ENCODE data around the gene OR11H1. TPM values are rescaled to one million over a fixed set of nuclear protein-coding genes. Genes with fewer than 3 reads are reported as not detected.
"Not testable (repeated sequence)": the region's sequence is repeated elsewhere in the genome, so short reads cannot be mapped to it uniquely, and the experiment has no call there.

Gene OR11H1, protein sequence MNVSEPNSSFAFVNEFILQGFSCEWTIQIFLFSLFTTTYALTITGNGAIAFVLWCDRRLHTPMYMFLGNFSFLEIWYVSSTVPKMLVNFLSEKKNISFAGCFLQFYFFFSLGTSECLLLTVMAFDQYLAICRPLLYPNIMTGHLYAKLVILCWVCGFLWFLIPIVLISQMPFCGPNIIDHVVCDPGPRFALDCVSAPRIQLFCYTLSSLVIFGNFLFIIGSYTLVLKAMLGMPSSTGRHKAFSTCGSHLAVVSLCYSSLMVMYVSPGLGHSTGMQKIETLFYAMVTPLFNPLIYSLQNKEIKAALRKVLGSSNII
- total RNA-seq = not detected in 2 replicates
- not detected for total RNA-seq (2013)
- not detected in 2 replicates for polyA plus RNA-seq
- not detected in 2 replicates for polyA minus RNA-seq

DNA sequence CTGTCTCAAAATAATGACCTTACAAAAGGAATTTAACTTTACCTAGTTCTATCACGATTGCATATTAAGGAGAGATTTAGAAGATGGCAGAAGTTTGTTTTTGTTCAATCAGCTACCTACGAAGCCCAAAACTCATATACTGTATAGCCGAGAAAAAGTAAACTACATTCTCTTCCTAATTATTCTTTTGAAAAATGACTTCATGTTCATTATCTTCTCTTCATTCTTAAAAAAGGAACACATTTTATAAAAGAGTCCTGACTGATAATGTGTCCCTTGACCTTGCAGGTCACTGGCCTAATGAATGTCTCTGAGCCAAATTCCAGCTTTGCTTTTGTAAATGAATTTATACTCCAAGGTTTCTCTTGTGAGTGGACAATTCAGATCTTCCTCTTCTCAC is at the start of gene OR11H1:
Gene OR11H1, plus strand, starts transcription at position 301 of the 400 bp plus-strand sequence. Its CDS starts 0 bp downstream, at position 301.
- H3K36me3 ChIP-seq (replicated peaks in 1 of 2; ENCODE audit: control extremely low read depth in 1 of 2, control insufficient read depth in 1 of 2, extremely low read depth in 1 of 2, insufficient read depth in 2 of 2, low read length in 1 of 2); H3K79me2 ChIP-seq (ENCODE audit: control insufficient read depth, insufficient read depth, low read length); H3K4me1 Mint-ChIP-seq; H3K4me3 Mint-ChIP-seq; POLR2A ChIA-PET; H3K9me3 ChIP-seq (ENCODE audit: control extremely low read depth in 1 of 3, control insufficient read depth in 2 of 3, insufficient read depth in 1 of 3, low read length in 2 of 3); H3K9ac ChIP-seq (ENCODE audit: low read length); DNase-seq; H3K9me3 Mint-ChIP-seq (ENCODE audit: insufficient read depth); intact Hi-C loops (cut with micrococcal nuclease); CTCF ChIA-PET; H3K4me3 ChIP-seq (ENCODE audit: control extremely low read depth in 1 of 5, extremely low read depth in 1 of 5, insufficient read depth in 1 of 5, low read depth in 2 of 5, low read length in 4 of 5); ATAC-seq (ENCODE audit: low read depth); H3K27ac Mint-ChIP-seq; H4K20me1 ChIP-seq (ENCODE audit: control insufficient read depth, insufficient read depth, low read length, poor library complexity, severe bottlenecking); H2AFZ ChIP-seq (ENCODE audit: insufficient read depth, low read depth, low read length, poor library complexity, severe bottlenecking); H3K27me3 Mint-ChIP-seq; H3K4me2 ChIP-seq (replicated peaks; ENCODE audit: low read depth, low read length, poor library complexity, severe bottlenecking); H3K27ac ChIP-seq (ENCODE audit: low read length in 2 of 2); H3K27me3 ChIP-seq (replicated peaks in 1 of 4; ENCODE audit: control extremely low read depth in 1 of 4, control insufficient read depth in 3 of 4, insufficient read depth in 4 of 4, low read length in 3 of 4); H3K4me1 ChIP-seq (ENCODE audit: control insufficient read depth in 2 of 2, insufficient read depth in 2 of 2, low read length in 2 of 2): not testable (repeated sequence)
- no CpG with 5 or more reads among the region's 3 CpGs for WGBS (ENCODE audit: insufficient coverage)

DNA sequence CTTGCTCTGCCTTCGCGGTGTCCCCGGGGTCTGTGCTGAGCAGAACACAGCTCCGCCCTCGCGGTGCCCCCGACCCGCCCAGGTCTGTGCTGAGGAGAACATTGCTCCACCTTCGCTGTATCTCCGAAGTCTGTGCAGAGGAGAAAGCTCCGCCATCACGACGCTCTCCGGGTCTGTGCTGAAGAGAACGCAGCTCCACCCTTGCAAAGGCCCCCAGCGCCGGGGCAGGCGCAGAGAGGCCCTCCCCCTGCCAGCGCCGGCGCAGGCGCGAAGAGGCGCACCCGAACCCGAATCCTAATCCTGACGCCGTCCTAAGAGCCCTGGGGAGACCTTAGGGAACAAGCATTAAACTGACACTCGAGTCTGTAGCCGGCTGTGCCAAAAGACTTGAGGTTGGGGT is 18.0 kb upstream of the OR11H1 start:
- H3K27ac ChIP-seq (ENCODE audit: low read length in 2 of 2); H4K20me1 ChIP-seq (ENCODE audit: control insufficient read depth, insufficient read depth, low read length, poor library complexity, severe bottlenecking); H3K4me3 Mint-ChIP-seq; ATAC-seq (ENCODE audit: low read depth); H3K4me3 ChIP-seq (ENCODE audit: control extremely low read depth in 1 of 5, extremely low read depth in 1 of 5, insufficient read depth in 1 of 5, low read depth in 2 of 5, low read length in 4 of 5); H3K79me2 ChIP-seq (ENCODE audit: control insufficient read depth, insufficient read depth, low read length); DNase-seq; H3K27me3 Mint-ChIP-seq; H3K9me3 ChIP-seq (ENCODE audit: control extremely low read depth in 1 of 3, control insufficient read depth in 2 of 3, insufficient read depth in 1 of 3, low read length in 2 of 3); H3K27me3 ChIP-seq (replicated peaks in 1 of 4; ENCODE audit: control extremely low read depth in 1 of 4, control insufficient read depth in 3 of 4, insufficient read depth in 4 of 4, low read length in 3 of 4); intact Hi-C loops (cut with micrococcal nuclease); H3K4me1 Mint-ChIP-seq; H3K4me2 ChIP-seq (replicated peaks; ENCODE audit: low read depth, low read length, poor library complexity, severe bottlenecking); H3K27ac Mint-ChIP-seq; CTCF ChIA-PET; H3K9me3 Mint-ChIP-seq (ENCODE audit: insufficient read depth); POLR2A ChIA-PET; H3K4me1 ChIP-seq (ENCODE audit: control insufficient read depth in 2 of 2, insufficient read depth in 2 of 2, low read length in 2 of 2); H3K36me3 ChIP-seq (replicated peaks in 1 of 2; ENCODE audit: control extremely low read depth in 1 of 2, control insufficient read depth in 1 of 2, extremely low read depth in 1 of 2, insufficient read depth in 2 of 2, low read length in 1 of 2); H2AFZ ChIP-seq (ENCODE audit: insufficient read depth, low read depth, low read length, poor library complexity, severe bottlenecking); H3K9ac ChIP-seq (ENCODE audit: low read length): not testable (repeated sequence)
- 35% methylated on average over 4 of the region's 30 CpGs for WGBS (ENCODE audit: insufficient coverage)

DNA sequence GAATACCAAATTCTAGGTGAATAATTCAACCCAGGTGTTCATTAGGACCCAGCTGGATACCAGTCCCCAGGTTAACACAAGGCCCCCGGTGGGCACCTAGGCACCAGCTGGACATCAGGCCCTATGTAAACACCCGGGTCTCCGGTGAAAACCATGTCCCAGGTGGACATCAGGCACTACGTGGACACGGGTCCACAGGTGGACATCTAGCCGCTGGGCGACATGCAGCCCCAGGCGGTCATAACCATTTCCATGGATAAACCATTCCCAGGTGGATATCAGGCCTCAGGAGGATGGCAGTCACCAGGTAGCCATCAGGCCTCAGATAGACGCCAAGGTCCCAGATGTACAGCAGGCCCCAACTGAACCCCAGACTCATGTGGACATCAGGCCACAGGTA is 12.1 kb upstream of the OR11H1 start:
- H3K36me3 ChIP-seq (replicated peaks in 1 of 2; ENCODE audit: control extremely low read depth in 1 of 2, control insufficient read depth in 1 of 2, extremely low read depth in 1 of 2, insufficient read depth in 2 of 2, low read length in 1 of 2); H3K4me1 ChIP-seq (ENCODE audit: control insufficient read depth in 2 of 2, insufficient read depth in 2 of 2, low read length in 2 of 2); H3K4me3 ChIP-seq (ENCODE audit: control extremely low read depth in 1 of 5, extremely low read depth in 1 of 5, insufficient read depth in 1 of 5, low read depth in 2 of 5, low read length in 4 of 5); CTCF ChIA-PET; H3K27me3 Mint-ChIP-seq; H3K4me3 Mint-ChIP-seq; H3K27ac Mint-ChIP-seq; H4K20me1 ChIP-seq (ENCODE audit: control insufficient read depth, insufficient read depth, low read length, poor library complexity, severe bottlenecking); H3K9ac ChIP-seq (ENCODE audit: low read length); H3K4me2 ChIP-seq (replicated peaks; ENCODE audit: low read depth, low read length, poor library complexity, severe bottlenecking); H3K27me3 ChIP-seq (replicated peaks in 1 of 4; ENCODE audit: control extremely low read depth in 1 of 4, control insufficient read depth in 3 of 4, insufficient read depth in 4 of 4, low read length in 3 of 4); ATAC-seq (ENCODE audit: low read depth); intact Hi-C loops (cut with micrococcal nuclease); DNase-seq; POLR2A ChIA-PET; H3K9me3 Mint-ChIP-seq (ENCODE audit: insufficient read depth); H2AFZ ChIP-seq (ENCODE audit: insufficient read depth, low read depth, low read length, poor library complexity, severe bottlenecking); H3K27ac ChIP-seq (ENCODE audit: low read length in 2 of 2); H3K79me2 ChIP-seq (ENCODE audit: control insufficient read depth, insufficient read depth, low read length); H3K4me1 Mint-ChIP-seq; H3K9me3 ChIP-seq (ENCODE audit: control extremely low read depth in 1 of 3, control insufficient read depth in 2 of 3, insufficient read depth in 1 of 3, low read length in 2 of 3): not testable (repeated sequence)
- 96% methylated on average over 7 of the region's 9 CpGs for WGBS (ENCODE audit: insufficient coverage)

DNA sequence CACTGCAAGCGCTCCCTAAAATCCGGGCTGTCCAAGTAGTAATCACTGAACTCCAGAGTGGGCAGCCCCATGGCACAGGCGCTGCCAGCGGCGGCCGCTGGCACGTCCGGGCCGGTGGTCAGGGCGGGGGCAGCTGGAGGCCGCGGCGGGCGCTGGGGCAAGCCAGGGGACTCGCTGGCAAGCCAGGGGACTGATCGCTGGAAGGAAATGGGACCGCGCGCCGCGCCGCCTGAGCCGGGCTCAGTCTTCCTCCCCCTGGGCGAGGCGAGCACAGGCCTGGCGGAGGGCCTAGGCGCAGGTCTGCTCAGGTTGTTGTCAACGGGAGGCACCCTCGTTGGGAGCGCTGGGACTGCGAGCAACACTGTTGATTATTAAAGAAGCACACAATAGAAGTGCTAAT is 25.8 kb downstream of the OR11H1 start:
- H3K4me3 ChIP-seq (ENCODE audit: control extremely low read depth in 1 of 5, extremely low read depth in 1 of 5, insufficient read depth in 1 of 5, low read depth in 2 of 5, low read length in 4 of 5); CTCF ChIA-PET; H3K4me3 Mint-ChIP-seq; H3K9ac ChIP-seq (ENCODE audit: low read length); POLR2A ChIA-PET; H3K4me2 ChIP-seq (replicated peaks; ENCODE audit: low read depth, low read length, poor library complexity, severe bottlenecking); intact Hi-C loops (cut with micrococcal nuclease); H4K20me1 ChIP-seq (ENCODE audit: control insufficient read depth, insufficient read depth, low read length, poor library complexity, severe bottlenecking); H3K4me1 ChIP-seq (ENCODE audit: control insufficient read depth in 2 of 2, insufficient read depth in 2 of 2, low read length in 2 of 2); H3K36me3 ChIP-seq (replicated peaks in 1 of 2; ENCODE audit: control extremely low read depth in 1 of 2, control insufficient read depth in 1 of 2, extremely low read depth in 1 of 2, insufficient read depth in 2 of 2, low read length in 1 of 2); H3K27me3 Mint-ChIP-seq; H3K9me3 ChIP-seq (ENCODE audit: control extremely low read depth in 1 of 3, control insufficient read depth in 2 of 3, insufficient read depth in 1 of 3, low read length in 2 of 3); H3K27ac Mint-ChIP-seq; H2AFZ ChIP-seq (ENCODE audit: insufficient read depth, low read depth, low read length, poor library complexity, severe bottlenecking); DNase-seq; H3K9me3 Mint-ChIP-seq (ENCODE audit: insufficient read depth); H3K4me1 Mint-ChIP-seq; ATAC-seq (ENCODE audit: low read depth); H3K27ac ChIP-seq (ENCODE audit: low read length in 2 of 2); H3K27me3 ChIP-seq (replicated peaks in 1 of 4; ENCODE audit: control extremely low read depth in 1 of 4, control insufficient read depth in 3 of 4, insufficient read depth in 4 of 4, low read length in 3 of 4); H3K79me2 ChIP-seq (ENCODE audit: control insufficient read depth, insufficient read depth, low read length): not testable (repeated sequence)
- no CpG with 5 or more reads among the region's 31 CpGs for WGBS (ENCODE audit: insufficient coverage)
